ENCODE data around the gene FAM53A. TPM values are rescaled to one million over a fixed set of nuclear protein-coding genes. Genes with fewer than 3 reads are reported as not detected.

Gene FAM53A
- total RNA-seq, 2 experiments from 2014 or later, result 0.54 to 0.97 TPM

DNA sequence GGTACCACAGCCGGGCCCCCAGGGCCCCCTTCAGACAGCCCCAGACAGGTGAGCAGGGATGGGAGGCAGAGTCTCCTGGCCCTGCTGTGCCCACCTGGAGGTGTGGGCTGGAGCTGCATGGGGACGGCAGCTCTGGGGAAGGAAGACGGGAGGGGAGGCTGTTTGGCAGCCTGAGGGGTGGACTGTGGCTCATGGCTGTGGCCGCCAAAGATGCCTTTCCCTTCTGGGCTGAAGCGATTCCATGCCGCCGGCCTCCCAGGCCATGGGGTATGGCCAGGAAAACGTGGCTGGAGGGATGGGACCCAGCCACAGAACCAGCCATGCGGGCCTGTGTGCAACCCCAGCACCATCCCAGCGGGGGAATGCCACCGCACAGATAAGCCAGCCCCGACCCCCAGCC, 65.7 kb downstream of the FAM53A start:
- H3K27ac Mint-ChIP-seq, result no peak overlapping the region
- H3K36me3 Mint-ChIP-seq, result no peaks in the 10 kb centered on the region
- POLR2A ChIA-PET, result no interaction called here
- peaks cover 6% of the 10 kb centered on the region for H3K9me3 Mint-ChIP-seq
- ATAC-seq (ENCODE audit: low read depth) (no peak), DNase-seq (no peak)
- no peaks in the 10 kb centered on the region for H3K27me3 Mint-ChIP-seq
- no peak overlapping the region for H3K4me3 Mint-ChIP-seq
- peaks cover 10% of the 10 kb centered on the region for H3K4me1 Mint-ChIP-seq

DNA sequence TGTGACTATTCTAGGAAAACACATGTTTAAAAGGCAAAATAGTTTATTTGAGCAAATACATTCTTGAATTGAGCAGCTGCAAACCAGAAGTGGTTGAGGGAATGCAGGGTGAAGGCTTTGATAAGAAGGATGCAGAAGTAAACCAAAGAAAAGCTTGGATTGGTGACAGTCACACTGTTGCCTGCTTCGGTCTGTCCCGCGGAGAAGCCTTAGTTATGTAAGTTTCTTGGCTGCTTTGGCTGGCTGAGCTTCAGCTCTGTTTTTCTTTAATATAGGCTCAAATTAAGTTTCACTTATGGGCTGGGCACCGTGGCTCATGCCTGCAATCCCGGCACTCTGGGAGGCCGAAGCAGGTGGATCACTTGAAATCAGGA, 67.6 kb downstream of the FAM53A start:
- peaks cover 6% of the 10 kb centered on the region for H3K9me3 Mint-ChIP-seq
- H3K27ac Mint-ChIP-seq, result no peak overlapping the region
- ATAC-seq (ENCODE audit: low read depth) (no peak), DNase-seq (no peak)
- H3K4me1 Mint-ChIP-seq, result peaks cover 10% of the 10 kb centered on the region
- H3K27me3 Mint-ChIP-seq, result no peaks in the 10 kb centered on the region
- POLR2A ChIA-PET, result no interaction called here
- no peak overlapping the region for H3K4me3 Mint-ChIP-seq
- H3K36me3 Mint-ChIP-seq, result no peaks in the 10 kb centered on the region

DNA sequence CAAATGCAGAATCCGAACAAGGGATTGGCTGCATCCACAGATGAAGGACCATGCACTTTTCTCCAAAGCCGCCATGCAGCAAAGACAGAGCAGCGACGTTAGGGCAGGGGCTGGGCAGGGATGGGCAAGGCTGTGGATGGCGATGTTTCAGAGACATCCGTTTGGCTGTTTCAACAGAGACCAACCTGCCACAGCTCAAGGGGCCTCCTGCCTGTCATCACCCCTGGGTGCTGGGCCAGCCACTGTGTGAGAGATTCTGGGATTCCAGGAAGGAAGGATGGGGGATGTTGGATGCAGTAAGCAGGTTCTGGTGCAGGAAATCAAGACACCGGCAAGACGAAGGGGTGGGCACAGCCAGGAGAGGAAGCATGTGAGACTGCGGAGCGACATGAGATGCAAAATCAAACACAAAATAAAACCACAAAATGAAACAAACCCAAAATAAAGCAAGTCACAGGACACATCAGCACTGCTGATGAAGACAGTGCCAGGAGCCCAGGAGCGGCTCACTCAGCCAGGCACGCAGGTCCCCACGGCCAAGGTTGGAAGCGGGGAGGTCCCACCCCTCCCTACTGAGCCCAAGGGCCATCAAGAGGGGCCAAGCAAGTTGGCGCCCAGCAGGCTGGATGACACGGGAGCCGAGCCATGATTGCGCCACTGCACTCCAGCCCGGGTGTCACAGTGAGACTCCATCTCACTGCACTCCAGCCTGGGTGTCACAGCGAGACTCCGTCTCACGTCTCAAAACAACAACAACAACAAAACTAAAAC, 68.1 kb downstream of the FAM53A start:
- no peak for ATAC-seq (ENCODE audit: low read depth)
- DNase-seq, result no peak
- POLR2A ChIA-PET, result no interaction called here
- Mint-ChIP-seq H3K27me3 (no peaks in the 10 kb centered on the region), H3K9me3 (peaks cover 6% of the 10 kb centered on the region), H3K4me3 (no peak overlapping the region), H3K27ac (peak overlapping the region; percentile 75), H3K4me1 (peaks cover 10% of the 10 kb centered on the region), H3K36me3 (no peaks in the 10 kb centered on the region)

DNA sequence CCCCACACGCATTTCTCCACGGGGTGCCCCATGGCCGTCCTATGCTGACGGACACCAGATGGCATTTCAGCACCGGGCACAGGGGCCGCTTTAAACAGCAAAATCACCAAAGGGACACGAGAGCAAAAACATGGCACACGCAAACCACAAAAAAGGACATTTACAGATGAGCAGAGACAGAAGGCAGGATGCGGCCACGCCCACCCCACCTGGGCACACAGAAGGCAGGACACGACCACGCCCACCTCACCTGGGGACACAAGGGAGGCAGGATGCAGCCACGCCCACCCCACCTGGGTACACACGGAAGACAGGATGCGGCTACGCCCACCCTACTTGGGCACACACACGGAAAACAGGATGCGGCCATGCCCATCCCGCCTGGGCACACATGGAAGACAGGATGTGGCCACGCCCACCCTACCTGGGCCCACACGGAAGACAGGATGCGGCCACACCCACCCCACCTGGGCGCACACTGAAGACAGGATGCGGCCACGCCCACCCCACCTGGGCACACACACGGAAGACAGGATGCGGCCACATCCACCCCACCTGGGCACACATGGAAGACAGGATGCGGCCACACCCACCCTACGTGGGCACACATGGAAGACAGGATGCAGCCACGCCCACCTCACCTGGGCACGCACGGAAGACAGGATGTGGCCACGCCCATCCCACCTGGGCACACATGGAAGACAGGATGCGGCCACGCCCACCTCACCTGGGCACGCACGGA, 69.1 kb downstream of the FAM53A start:
- H3K27me3 Mint-ChIP-seq, result no peaks in the 10 kb centered on the region
- no peak overlapping the region for H3K4me3 Mint-ChIP-seq
- POLR2A ChIA-PET, result no interaction called here
- H3K27ac Mint-ChIP-seq, result peak overlapping the region; percentile 13
- H3K9me3 Mint-ChIP-seq, result peaks cover 6% of the 10 kb centered on the region
- peaks cover 8% of the 10 kb centered on the region for H3K4me1 Mint-ChIP-seq
- H3K36me3 Mint-ChIP-seq, result no peaks in the 10 kb centered on the region
- ATAC-seq (ENCODE audit: low read depth) (no peak), DNase-seq (no peak)

DNA sequence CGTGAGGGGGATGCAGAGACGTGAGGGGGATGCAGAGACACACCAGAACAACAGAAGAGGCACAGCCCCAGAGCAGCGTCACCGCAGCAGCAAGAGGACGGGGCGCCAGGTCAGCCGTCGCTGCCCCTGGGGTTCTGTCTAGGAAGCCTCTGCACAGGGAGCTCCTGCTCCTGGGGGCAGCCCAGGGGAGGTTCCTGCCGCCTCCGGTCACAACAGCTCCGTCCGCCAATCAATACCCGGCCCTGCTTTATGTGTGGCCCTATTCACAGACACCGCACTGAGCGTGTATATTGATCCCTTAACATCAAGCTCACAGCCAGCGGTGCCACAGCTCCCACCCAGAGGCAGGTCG, 69.6 kb downstream of the FAM53A start:
- Mint-ChIP-seq H3K9me3 (peaks cover 6% of the 10 kb centered on the region), H3K36me3 (no peaks in the 10 kb centered on the region), H3K27ac (no peak overlapping the region), H3K4me3 (no peak overlapping the region), H3K4me1 (peaks cover 8% of the 10 kb centered on the region), H3K27me3 (no peaks in the 10 kb centered on the region)
- no peak for DNase-seq
- POLR2A ChIA-PET, result no interaction called here
- ATAC-seq (ENCODE audit: low read depth), result peak; percentile 25

DNA sequence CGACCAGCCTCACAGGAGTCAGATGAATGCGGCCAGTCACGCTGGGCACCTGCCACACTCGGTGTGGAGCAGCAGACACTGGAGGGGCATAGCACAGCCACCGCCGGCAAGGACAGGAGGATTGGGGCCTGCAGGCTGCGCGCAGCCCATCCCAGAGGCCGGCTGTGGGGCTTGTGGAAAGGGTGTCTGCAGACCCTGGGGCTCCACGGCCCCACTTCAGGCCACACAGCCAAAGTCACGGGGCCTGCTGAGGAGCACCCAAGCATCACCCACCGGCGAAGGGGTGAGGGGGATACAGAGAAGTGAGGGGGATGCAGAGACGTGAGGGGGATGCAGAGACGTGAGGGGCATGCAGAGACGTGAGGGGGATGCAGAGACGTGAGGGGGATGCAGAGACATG, 70.1 kb downstream of the FAM53A start:
- Mint-ChIP-seq H3K4me3 (no peak overlapping the region), H3K9me3 (peaks cover 6% of the 10 kb centered on the region), H3K27me3 (no peaks in the 10 kb centered on the region), H3K36me3 (no peaks in the 10 kb centered on the region), H3K4me1 (peaks cover 8% of the 10 kb centered on the region), H3K27ac (no peak overlapping the region)
- no peak for ATAC-seq (ENCODE audit: low read depth)
- DNase-seq, result no peak
- POLR2A ChIA-PET, result no interaction called here

DNA sequence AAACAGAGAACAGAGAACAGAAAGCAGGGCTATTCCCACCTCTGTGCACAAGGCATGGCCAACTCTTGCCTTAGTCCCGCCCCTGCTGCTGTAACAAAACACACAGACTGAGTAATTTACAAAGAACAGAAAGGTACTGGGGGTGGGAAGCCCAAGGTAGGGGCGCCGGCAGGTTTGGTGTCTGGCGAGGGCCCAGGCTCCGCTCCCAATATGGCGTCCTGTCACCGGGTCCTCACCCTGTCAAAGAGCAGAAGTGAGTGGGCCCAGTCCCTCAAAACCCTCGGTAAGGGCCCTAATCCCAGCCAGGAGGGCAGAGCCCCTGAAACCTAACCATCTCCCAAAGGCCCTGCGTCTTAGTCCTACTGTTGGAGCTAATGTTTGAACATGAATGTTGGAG, 71.0 kb downstream of the FAM53A start:
- H3K4me1 Mint-ChIP-seq, result peaks cover 8% of the 10 kb centered on the region
- DNase-seq (no peak), ATAC-seq (ENCODE audit: low read depth) (no peak)
- no peaks in the 10 kb centered on the region for H3K27me3 Mint-ChIP-seq
- H3K27ac Mint-ChIP-seq, result no peak overlapping the region
- no peak overlapping the region for H3K4me3 Mint-ChIP-seq
- no peaks in the 10 kb centered on the region for H3K36me3 Mint-ChIP-seq
- peaks cover 6% of the 10 kb centered on the region for H3K9me3 Mint-ChIP-seq
- POLR2A ChIA-PET, result no interaction called here

DNA sequence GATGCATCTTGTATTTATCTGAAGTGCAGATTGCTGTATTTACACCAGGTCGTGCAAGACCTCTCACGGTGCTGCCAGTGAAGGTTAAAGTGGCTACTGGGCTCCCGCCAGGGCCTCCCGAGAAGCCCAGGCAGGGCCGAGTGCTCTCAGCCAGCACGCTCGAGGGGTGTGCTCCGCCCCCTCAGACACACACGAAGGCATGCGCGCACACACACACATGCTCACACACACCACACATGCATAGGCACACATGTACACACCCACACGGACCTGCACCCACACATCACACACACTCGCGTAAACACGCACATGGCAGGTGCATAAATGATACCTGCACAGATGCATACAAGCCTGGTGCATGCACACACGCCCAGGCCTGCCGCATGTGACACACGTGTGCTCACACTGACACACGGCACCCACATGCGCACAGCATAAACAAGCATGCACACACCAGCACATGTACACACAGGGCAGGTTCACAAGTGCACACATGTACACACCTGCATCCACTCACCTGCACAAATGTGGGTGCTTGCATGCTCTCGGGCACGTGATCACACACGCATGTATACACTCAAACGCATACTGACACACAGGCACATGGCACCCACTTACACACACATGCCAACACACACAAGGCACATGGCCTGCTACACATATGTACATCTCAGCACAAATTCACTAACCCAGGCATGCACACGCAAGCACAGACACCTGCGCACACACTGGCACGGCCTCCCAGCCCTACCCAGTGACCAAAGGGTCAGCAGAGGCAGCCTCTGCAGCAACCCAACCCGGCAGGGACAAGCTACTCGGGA, 71.6 kb downstream of the FAM53A start:
- DNase-seq, result no peak
- no peaks in the 10 kb centered on the region for H3K36me3 Mint-ChIP-seq
- no peak for ATAC-seq (ENCODE audit: low read depth)
- no peak overlapping the region for H3K4me3 Mint-ChIP-seq
- POLR2A ChIA-PET, result no interaction called here
- H3K27ac Mint-ChIP-seq, result no peak overlapping the region
- H3K27me3 Mint-ChIP-seq, result no peaks in the 10 kb centered on the region
- H3K9me3 Mint-ChIP-seq, result peaks cover 6% of the 10 kb centered on the region
- peaks cover 8% of the 10 kb centered on the region for H3K4me1 Mint-ChIP-seq

DNA sequence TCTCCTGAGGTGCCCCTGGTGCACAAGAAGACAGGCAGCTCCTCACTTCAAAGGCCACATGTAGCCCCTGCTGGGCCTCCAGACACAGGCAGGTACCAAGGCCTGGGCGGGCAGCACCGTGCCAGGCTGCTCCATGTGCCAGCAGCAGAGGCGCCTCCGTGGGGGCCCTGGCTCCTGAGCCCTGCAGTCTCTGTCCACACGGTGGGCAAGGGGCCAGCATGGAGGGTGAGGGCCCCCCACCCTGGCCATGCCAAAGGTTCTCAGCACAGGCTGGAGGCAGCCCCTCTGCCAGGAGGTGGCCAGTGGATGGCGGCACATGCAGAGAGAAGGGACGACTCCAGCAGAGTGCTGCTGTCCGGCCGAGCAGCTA, 72.6 kb downstream of the FAM53A start:
- Mint-ChIP-seq H3K9me3 (peaks cover 6% of the 10 kb centered on the region), H3K27ac (no peak overlapping the region), H3K4me3 (no peak overlapping the region), H3K4me1 (peaks cover 8% of the 10 kb centered on the region), H3K36me3 (no peaks in the 10 kb centered on the region), H3K27me3 (no peaks in the 10 kb centered on the region)
- DNase-seq (no peak), ATAC-seq (ENCODE audit: low read depth) (no peak)
- POLR2A ChIA-PET, result no interaction called here

DNA sequence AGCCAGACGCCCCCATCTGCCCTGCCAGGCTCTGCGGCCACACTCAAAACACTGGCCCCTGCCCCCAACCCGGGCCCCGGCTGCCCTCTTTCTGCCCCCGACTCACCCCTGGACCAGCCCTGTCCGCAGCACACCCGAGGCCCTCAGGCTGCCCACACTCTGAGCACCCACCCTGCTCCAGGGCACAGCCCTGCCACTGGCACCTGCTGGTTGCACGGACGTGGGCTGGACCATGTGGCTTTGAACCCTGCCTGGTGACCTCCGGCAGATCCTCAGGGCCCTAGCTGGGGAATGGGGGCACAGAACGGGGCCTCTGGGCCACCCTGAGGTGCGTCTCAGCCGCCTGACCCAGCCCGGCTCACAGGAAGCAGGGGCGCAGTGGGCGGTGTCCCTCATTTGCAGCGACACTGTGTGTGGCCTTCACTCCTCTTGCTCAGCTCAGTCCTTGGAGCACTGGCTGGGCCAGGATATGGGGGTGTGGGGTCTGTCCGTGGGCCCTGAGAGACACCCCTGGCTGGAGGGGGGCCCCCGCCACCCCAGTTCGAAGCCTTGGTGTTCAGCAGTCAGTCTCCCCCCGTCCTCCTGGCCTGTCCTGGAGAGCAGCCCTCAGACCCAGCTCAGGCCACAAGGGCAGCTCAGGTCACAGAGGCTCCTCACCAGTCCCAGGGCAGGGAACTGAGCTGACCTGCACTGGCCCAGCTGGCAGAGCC, 73.2 kb downstream of the FAM53A start:
- Mint-ChIP-seq H3K4me1 (peaks cover 9% of the 10 kb centered on the region), H3K27me3 (no peaks in the 10 kb centered on the region), H3K4me3 (no peak overlapping the region), H3K27ac (no peak overlapping the region), H3K9me3 (peaks cover 6% of the 10 kb centered on the region), H3K36me3 (no peaks in the 10 kb centered on the region)
- no peak for ATAC-seq (ENCODE audit: low read depth)
- POLR2A ChIA-PET, result no interaction called here
- no peak for DNase-seq

DNA sequence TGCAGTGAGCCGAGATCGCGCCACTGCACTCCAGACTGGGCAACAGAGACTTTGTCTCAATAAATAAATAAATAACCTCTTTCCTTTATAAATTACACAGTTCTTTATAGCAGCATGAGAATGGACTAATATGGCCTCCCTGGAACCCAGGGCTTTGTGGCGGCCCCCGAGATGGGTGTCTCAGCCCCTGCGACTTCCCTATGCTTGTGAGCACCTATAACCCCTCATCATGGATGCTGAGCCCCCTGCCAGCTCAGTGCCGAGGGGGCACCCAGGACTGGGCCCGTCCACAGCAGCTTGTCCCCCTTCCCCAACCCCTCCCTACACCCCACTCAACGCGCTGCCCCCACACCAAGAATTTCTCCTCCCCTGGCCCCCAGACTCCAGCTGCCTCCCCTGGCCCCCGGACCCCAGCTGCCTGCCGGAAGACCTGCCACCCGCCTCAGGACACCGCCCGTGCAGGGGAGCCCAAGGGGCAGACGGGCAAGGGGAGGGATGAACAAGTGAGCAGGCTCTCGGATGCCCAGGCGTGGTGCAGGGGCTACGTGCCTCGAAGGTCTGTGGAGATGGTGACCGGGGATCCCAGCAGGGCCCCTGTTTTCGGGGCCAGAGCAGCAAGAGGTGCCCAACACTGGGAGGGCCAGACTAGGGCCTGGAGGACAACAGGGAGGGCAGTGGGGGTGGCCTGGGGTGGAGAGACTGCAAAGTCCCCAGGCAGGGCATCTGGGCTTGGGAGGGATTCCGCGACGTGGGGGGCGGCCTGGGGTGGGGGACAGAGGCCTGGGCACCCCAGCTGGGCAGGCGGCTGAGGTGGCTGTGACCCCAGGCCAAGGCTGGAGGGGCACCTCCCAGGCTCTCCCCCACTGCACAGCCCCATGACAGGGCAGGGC, 74.0 kb downstream of the FAM53A start:
- POLR2A ChIA-PET, result no interaction called here
- H3K9me3 Mint-ChIP-seq, result peaks cover 5% of the 10 kb centered on the region
- H3K27me3 Mint-ChIP-seq, result no peaks in the 10 kb centered on the region
- peaks cover 14% of the 10 kb centered on the region for H3K4me1 Mint-ChIP-seq
- H3K4me3 Mint-ChIP-seq, result no peak overlapping the region
- DNase-seq, result no peak
- H3K27ac Mint-ChIP-seq, result no peak overlapping the region
- ATAC-seq (ENCODE audit: low read depth), result no peak
- no peaks in the 10 kb centered on the region for H3K36me3 Mint-ChIP-seq

DNA sequence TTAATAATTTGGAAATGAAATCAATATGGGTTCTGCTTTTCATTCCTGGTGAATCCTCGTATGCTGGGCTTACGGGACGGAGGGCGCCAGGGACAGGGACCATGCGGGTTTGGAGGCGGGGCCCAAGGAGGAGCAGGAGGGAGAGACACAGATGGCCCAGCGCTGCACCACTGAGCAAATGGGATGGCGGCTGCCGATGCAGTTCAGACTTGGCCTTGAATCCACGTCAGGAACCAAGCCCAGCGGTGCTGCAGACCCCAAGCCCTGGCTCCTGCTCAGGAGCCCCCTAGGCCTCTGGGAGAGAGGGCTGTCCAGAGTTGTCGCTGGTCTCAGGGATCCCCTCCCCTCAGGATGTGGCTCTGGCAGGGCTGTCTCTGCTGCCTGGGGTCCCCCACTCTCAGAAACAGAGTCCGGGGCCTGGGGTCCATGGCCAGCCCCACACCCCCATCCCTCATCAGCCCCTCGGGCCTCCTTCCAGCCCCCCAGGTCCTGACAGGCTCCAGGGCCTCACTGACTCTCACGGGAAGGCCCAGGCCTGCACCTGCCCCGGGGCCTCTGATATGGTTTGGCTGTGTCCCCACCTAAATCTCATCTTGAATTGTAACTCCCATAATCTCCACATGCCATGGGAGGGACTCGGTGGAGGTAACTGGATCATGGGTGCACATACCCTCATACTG, 75.2 kb downstream of the FAM53A start:
- H3K27ac Mint-ChIP-seq, result peak overlapping the region; percentile 63
- no peaks in the 10 kb centered on the region for H3K36me3 Mint-ChIP-seq
- POLR2A ChIA-PET, result no interaction called here
- DNase-seq (peak; percentile 14), ATAC-seq (ENCODE audit: low read depth) (no peak)
- H3K4me1 Mint-ChIP-seq, result peaks cover 13% of the 10 kb centered on the region
- H3K4me3 Mint-ChIP-seq, result no peak overlapping the region
- no peaks in the 10 kb centered on the region for H3K9me3 Mint-ChIP-seq
- no peaks in the 10 kb centered on the region for H3K27me3 Mint-ChIP-seq

Measured in activated naive CD8-positive, alpha-beta T cell treated with anti-CD3 and anti-CD28 coated beads, Interleukin-2, amount 10 ng/mL, durations not matched to agents 7 days and 5 days (primary cell).